NCI-H1930 (cell line): ENCODE results near the gene RPS6KB1.
"Not testable (repeated sequence)": the region's sequence is repeated elsewhere in the genome, so short reads cannot be mapped to it uniquely, and the experiment has no call there.

Experiments used
- DNase-seq, 2 experiments: peaks; one replicate each; lab custom pipeline; 2025; lab: John Stamatoyannopoulos, UW

Gene RPS6KB1

DNA sequence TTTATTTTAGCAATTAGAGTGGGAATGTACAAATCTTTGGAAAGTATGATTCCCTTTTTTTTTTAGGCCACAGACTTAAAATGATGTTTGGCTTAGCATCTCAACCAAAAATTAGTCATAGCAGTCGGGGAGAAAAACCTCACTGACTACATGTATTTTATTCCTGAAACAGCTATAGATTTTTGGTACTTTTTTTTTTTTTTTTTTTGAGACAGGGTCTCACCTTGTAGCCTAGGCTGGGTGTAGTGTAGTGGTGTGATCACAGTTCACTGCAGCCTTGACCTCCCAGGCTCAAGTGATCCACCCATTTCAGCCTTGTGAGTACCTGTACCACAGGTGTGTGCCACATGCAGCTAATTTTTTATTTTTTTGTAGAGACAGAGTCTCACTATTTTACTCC is 48.2 kb downstream of the RPS6KB1 start:
- no peak for DNase-seq

- not testable (repeated sequence) for DNase-seq
Measured at GRCh38 chr17:59946433-59946832, 53.5 kb downstream of the RPS6KB1 start.

DNA sequence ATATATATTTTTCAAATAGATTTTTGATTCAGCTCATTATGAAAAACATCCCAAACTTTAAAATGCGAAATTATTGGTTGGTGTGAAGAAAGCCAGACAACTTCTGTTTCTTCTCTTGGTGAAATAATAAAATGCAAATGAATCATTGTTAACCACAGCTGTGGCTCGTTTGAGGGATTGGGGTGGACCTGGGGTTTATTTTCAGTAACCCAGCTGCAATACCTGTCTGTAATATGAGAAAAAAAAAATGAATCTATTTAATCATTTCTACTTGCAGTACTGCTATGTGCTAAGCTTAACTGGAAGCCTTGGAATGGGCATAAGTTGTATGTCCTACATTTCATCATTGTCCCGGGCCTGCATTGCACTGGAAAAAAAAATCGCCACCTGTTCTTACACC is 54.4 kb downstream of the RPS6KB1 start:
- DNase-seq, result not testable (repeated sequence)

DNA sequence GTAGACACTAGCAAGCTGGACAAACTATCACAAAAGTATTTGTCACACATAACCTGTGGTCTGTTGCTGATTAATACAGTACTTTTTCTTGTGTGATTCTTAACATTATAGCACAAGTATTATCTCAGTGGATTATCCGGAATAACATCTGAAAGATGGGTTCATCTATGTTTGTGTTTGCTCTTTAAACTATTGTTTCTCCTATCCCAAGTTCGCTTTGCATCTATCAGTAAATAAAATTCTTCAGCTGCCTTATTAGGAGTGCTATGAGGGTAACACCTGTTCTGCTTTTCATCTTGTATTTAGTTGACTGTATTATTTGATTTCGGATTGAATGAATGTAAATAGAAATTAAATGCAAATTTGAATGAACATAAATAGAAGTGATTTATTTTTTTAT is 57.1 kb downstream of the RPS6KB1 start:
- no peak for DNase-seq

GRCh38 chr17:59954856-59955255 is 61.9 kb downstream of the RPS6KB1 start:
- no peak for DNase-seq

DNA sequence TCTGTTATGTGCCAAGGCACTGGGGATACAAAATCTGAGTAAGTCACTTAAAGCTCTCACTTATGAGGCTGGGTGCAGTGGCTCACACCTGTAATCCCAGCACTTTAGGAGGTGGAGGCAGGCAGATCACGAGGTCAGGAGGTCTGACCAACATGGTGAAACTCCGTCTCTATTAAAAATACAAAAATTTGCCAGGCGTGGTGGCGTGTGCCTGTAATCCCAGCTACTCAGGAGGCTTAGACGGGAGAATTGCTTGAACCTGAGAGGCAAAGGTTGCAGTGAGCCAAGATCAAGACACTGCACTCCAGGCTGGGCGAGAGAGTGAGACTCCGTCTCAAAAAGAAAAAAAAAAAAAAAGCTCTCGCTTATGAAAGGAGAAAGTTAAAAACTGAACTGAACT is 66.7 kb downstream of the RPS6KB1 start:
- not testable (repeated sequence) for DNase-seq

- no peak for DNase-seq
Measured at GRCh38 chr17:59962739-59963318, 69.9 kb downstream of the RPS6KB1 start.

DNA sequence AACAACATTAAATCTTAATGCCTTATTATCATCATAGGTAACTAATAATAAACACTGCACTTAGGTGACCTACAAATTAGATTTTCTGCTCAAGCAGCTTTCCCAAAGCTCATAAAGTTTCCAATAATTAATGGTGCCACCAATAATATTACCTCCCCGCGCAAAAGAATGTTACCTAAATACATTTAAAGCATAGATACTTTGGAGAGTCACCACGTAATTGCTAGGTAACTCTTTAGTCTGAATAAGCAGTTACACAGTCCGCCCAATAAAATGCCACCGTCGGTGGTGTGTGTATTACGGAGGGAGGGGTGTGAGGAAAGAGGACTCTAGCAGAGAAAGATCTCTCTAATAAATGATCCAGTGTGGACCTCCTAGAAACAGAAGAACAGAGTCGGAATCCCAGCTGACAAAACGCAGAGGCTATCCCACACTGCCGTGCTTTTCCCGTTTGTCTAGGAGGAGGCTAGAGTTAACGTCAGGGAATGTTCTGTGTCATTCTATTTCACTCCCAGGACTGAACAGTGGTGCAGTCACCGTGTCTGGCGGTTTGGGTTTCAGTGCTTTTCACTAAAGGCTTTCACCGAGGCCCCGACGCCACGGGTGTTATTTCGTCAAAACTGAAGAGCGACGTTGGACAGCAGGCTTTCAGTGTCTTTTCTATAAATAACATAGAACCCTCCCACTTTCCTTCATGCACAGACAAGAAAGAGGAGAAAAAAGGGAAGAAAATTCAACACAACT is 71.0 kb downstream of the RPS6KB1 start:
- peak in 1 of 2 experiments; percentile 22 for DNase-seq

GRCh38 chr17:59964482-59965328 is 71.8 kb downstream of the RPS6KB1 start, which contains the start of gene RNFT1:
TSS of gene RNFT1 (minus strand) at chr17:59964740. CDS start at chr17:59964663, 77 bp downstream.
- peak; percentile 77 to 90 for DNase-seq

DNA sequence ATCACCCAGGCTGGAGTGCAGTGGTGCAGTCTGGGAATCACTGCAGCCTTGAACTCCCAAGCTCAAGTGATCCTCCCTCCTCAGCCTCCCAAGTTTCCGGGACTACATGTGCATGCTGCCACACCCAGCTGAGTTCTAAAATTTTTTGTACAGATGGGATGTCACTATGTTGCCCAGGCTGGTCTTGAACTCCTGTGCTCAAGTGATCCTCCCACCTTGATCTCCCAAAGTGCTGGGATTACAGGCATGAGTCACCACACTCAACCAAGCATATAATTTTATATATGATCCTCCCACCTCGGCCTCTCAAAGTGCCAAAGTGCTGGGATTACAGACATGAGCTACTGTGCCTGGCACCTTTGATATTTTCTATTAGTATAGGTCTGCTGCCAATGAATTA is 78.8 kb downstream of the RPS6KB1 start:
- DNase-seq, result not testable (repeated sequence)

GRCh38 chr17:59972778-59973177 is 79.9 kb downstream of the RPS6KB1 start:
- no peak for DNase-seq

GRCh38 chr17:59973483-59973882 is 80.6 kb downstream of the RPS6KB1 start:
- DNase-seq, result not testable (repeated sequence)

DNA sequence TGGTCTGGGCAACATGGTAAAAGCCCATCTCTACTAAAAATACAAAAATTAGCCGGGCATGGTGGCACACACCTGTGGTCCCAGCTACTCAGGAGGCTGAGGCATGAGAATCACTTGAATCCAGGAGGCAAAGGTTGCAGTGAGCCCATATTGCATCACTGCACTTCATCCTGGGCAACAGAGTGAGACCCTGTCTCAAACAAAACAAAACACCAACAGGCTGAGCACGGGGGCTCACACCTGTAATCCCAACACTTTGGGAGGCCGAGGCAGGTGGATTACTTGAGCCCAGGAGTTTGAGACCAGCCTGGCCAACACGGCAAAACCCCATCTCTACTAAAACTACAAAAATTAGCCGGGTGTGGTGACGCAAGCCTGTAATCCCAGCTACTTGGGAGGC is 82.2 kb downstream of the RPS6KB1 start:
- not testable (repeated sequence) for DNase-seq

- not testable (repeated sequence) for DNase-seq
Measured at GRCh38 chr17:59996608-59997007, 103.7 kb downstream of the RPS6KB1 start.
